Left forelimb (tissue), 1 donor: ENCODE measurements around the gene TRMT11.
"Not testable (repeated sequence)": the region's sequence is repeated elsewhere in the genome, so short reads cannot be mapped to it uniquely, and the experiment has no call there.

Source experiments
- DNase-seq: peaks from one replicate; pipeline ENCODE4 v3.0.0-alpha.2; 2018; ENCODE audit warnings: low spot score

The TRMT11 gene

DNA sequence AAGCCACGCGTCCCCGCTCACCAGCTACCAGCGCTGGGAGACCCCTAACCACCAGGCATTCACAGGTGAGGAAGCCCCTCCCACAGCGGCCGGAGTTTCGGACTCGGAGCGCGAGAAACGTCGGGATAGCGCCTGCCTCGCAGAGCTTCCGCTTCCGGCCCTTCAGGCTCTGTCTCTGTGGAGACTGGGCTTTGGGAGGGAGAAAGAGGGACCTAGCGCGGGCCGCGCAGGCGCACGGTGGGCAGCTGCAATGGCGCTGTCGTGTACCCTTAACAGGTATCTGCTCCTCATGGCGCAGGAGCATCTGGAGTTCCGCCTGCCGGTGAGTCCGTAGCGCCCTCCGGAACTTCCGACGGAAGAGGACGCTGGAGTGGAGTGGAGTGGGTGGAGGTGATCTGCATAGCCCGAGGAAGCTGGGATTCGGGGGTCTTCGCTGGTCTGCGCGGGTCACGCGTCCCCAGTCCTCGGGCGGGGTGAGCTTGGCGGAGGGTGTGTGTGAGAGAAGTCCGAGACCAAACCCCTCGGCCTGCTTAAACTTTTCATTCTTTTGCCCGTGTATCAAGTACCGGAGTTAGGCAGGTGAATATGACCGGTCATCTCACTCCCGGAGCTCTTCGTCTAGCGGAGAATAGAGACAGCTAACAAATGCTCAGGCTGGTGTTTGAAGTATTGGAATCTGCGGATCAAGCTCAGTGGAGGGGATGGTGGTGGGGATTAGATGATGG, at the start of gene TRMT11:
TRMT11 (plus strand) TSS at position 240 of the 725 bp plus-strand sequence; CDS start at position 251, 11 bp downstream.
- DNase-seq: peak; percentile 90

DNA sequence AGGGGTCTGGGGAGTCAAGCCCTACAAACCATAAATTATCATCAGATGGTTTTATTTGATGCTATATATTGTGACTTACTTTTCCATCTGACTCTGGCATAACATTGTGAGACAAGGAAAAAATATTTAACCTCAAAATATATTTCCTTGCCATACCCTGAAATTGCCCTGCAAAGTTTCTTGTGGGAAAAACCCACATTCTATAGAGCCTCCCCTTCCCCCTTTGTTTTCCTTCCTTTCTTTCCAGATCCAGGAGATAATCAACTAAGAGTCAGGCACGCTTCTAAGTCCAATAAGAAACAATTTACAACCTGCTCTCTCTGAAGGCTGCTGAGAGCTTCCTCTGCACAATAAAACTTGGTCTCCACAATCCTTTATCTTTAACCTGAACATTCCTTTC, 47.3 kb upstream of the TRMT11 start:
- no peak for DNase-seq

DNA sequence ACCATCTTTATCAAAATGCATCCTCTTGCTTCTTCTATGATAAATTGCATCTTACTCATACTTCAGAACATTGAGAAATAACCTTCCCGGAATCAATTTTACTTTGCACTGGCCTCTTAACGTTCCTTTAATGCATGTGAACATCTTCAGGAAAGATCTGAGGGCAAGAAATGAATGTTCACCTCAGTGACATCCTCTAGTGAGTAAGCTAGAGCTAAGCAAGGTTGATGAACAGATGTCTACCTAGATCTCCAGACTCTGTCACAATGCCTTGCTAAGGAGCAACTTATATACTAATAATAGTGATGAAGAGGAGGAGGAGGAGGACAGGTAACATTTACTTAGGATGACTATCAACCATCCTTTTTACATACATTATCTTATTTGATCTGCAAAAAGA, 46.5 kb upstream of the TRMT11 start:
- no peak for DNase-seq

DNA sequence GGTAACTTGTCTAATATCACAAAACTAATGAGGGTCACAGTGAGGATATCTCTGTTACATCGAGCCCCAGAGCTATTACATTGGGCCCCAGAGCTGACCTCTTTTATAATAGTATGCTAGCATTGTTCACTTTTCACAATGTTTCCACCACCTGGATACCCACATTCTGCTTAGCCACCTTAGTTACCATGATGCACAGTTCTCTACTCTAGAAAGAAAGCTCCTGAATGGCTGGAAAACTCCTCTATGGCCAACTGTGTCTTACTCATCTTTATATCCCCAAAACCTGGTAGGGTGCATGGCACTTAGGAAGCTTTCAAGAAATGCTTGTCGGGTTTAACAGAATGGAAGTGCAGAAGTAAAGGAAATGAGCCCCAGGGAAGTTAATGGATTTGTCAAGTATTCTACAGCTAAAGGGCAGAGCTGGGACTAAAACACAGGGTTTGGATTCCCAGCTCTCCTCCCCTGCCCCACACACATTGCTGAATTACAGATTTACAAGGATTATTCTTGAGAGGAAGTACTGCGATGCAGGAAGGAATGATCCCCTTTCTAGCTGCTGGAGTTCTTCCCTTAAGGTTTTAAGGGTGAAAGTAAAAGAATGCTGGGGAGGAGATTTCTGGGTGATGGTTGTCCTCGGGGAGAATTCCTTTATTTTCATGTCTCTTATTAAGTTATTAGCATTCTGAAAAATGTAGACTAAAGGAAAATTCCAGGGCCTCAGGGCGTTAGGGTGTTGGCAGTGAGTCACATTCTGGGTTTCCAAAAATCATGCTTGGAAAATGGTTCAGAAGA, 45.9 kb upstream of the TRMT11 start:
- no peak for DNase-seq

DNA sequence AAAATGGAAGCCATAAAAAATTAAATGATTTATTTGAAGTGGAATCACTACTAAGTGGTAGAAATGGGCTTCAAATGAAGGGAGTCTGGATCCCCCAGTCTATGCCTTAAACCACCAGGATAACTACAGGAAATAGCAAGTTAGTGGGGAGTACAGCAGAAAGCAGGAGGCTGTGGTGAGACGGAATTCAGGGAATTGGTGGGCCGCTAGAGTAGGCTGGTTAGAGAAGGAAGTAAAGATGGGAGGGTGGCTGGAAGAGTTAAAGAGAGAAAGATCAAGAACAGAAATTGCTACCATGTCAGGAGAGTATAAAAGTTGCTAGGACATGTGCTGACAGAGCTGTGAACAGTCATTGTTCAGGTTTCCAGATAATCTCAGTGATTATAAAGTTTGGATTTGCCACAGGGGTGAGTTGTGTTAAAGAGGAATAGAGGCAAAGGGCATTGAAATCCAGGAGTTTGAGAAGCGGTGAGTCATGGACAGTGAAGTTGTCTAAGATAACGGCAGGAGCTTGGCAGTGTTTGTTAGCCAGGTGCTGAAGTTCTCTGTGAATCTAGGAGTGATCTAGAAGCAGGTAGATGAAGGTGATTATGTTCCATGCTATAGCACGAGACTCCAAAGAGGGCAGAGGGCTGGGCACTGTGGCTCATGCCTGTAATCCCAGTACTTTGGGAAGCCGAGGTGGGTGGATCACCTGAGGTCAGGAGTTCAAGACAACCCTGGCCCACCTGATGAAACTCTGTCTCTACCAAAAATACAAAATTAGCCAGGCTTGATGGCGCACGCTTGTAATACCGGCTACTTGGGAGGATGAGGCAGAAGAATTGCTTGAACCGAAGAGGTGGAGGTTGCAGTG, 43.4 kb upstream of the TRMT11 start:
- DNase-seq: no peak

DNA sequence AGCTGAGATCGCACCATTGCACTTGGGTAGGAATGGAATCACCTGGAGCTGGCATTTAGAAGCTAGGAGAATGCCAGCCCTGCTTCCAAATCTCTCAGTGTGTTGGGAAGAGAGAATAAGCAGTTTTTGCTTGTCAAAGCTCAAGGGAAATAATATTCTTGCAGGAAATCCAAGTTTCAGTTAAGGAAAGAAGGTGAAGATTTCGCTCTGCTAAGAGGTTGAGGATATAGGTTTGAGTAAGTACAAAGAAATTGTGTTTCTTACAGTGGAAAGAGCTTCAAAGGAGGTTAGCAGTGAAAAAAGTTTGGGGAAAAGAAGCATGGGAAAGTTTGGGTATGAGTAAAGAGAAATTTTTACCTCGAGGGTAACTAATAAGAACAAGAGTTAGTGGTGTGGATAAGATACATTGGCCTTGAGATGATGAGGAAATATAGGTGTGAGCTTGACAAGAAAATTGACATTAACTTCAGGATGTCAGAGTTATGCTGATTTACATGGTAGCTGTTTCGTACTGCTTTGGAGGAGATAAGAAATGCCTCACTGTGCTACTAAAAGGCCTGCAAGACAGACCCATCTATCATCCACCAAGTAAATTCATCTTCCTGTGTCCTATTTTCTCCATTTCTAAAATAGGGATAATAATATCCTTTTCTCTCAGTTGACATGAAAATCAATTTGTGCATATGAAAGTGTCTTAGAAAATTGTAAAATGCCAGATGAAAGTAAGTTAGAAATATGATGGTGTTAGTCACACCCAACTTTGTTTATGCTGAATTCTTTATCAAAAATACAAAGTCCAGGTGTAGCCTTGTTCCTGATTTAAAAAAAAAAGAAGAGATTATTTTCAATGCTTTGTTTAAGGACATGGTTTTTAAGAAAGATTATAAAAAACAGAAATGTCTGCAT, 42.6 kb upstream of the TRMT11 start:
- no peak for DNase-seq

DNA sequence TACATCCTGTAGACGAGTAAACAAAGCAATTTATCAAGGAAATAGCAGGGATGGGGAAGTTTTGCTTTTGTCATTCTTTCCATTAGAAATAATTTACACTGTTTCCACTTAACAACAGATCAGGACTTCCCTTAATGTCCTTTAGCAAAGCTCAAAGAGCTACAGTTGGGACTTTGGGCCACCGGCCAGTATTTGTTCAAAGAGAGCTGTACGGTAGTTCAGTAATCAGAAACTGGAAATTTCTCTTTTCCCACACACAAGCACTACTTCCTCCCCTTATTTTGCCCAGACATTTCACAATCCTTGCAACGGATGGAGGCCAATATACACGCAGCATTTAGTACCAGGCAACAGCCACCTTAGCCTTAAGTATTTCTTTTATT, 41.9 kb upstream of the TRMT11 start:
- DNase-seq: no peak

DNA sequence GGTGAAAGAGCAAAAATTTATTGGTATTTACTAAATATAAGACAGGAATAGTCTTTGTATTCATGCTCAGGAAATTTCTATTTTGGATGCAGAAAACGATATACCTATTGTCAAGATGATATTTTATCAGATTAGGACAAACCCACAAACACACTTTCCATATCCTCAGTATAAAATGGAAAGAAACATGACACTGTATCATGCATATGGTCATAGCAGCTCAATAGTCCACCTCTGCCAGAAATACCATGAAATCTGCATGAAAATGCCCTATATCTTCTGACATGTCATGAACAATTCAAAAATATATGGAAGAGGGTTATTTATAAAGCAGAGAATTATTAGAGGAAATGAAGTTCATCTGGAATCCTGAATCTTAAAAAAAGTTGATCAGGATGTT, 41.4 kb upstream of the TRMT11 start:
- DNase-seq: no peak

DNA sequence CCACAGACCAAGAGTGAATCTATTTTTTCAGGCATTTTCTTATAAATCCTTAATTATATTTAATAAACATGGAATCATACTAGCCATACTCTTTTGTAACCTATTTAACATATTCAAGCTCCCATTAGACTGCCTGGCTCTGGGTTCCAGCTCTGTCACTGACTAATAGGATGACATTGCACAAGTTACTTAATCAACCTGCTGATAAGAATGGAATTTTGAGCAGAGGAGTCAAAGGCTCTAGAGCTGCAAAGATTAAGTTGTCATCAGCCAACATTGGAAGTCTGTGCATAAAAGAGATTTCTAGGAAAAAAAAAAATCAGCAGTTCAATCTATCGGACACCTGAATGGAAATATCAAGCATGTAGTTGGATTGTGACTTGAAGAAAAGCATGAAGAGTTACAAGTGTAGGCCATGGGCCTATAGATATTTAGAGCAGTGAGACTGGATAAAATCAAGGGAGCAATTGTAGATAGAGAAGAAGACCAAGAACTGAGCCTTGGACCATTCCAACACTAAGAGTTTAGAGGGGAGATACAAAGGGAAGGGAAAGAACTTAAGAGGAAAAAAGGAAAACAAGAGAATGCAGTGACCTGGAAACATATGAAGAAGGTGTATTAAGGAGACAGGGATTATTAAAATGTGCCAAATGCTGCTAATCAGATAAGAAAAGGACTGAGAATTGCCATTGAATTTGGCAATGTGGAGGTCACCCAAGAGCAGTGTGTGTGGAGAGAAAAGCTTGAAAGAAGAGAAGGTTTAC, 40.8 kb upstream of the TRMT11 start:
- DNase-seq: no peak

DNA sequence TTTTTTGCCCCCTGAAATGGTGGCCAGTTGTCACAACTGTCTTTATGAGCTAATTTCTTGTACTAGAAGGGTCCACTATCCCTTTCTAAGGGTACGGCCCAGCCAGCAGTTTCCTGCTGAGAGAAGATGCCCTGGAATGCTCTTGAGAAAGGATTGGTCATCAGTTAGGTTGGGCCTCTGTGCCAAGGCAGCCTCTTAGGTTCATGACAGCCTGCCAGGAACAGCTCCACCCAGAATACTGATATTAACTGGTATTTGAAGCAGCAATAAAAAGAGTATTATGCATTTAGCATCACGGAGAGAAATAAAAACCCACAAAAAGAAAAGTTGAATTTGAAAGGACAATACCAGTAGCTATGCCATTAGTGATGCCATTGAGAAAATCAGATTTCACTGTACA, 38.7 kb upstream of the TRMT11 start:
- no peak for DNase-seq

DNA sequence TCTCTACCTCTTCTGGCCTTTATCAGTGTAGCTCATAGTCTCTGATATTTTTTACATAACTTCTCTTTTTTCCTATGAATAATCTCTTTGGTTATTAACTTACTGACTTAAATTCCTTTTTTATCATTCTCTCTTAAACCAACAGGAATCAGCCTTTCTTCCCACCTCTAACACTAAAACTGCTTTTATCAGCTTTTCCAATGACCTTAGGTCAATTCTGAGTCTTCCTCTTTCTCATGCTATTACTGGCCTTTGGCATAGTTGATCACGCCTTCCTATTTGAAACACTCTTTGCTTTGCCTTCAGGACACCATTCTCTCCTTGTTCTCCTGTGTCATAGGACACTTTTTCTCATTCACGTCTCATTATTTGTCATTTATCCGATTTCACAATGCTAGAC, 37.9 kb upstream of the TRMT11 start:
- DNase-seq: no peak

DNA sequence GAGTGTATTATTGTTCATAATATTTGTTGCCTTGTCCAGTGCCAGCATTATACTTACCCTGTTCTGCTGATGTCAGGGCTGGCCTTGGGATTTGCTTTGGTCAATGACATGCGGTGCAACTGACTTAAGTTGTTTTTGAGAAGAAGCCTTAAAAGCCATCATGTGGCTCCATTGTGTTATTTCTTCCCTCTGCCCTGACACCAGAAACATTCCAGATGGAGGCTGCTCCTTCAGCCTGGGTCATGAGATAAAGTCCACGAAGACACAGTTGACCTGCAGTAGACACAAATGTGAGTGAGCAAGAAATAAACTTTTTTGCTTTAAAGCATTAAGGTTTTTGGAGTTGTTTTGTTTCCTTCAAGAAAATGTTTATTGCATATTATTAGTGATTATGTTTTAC, 37.3 kb upstream of the TRMT11 start:
- DNase-seq: no peak

DNA sequence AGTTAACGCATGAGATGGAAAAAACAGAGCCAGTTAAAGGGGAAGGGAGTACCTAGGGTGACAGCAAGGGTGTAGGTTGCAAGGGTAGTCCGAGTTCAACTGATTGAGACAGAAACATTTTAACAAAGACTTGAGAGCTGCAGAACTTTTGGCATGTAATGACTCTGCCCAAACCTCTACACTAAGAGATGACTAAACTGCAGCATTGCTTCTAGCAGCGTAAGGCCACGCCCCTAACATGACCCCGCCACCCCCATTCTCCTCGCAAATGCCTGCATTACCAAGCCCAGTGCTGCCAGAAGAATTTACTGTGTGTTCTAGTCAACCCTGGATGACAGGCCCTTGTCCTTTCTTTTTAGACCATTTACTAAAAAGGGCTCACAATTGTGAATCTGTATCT, 36.0 kb upstream of the TRMT11 start:
- no peak for DNase-seq

DNA sequence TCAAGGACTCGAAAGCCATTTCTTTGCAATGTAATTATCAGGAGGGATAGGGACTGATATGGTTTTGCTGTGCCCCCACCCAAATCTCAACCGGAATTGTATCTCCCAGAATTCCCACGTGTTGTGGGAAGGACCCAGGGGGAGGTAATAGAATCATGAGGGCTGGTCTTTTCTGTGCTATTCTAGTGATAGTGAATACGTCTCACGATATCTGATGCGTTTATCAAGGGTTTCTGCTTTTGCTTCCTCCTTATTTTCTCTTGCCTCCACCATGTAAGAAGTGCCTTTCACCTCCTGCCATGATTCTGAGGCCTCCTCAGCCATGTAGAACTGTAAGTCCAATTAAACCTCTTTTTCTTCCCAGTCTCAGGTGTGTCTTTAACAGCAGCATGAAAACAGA, 35.6 kb upstream of the TRMT11 start:
- DNase-seq: not testable (repeated sequence)

DNA sequence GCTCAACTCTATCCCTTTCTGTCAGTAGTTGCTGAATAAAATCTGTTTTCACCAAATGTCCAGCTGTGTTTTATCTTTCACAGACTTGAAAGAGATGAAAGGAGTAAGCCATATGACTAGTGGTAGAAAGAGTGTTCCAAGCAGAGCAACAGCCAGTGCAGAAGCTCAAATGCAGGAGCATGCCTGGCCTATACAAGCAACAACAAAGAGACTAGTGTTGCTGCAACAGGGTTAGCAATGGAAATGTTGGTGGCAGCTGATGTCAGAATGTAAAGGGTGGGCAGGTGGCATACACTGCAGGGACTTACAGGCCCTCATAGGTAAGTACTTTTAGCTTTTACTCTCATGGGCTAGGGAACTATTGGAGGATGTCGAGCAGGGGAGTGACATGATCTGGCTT, 35.0 kb upstream of the TRMT11 start:
- DNase-seq: no peak

DNA sequence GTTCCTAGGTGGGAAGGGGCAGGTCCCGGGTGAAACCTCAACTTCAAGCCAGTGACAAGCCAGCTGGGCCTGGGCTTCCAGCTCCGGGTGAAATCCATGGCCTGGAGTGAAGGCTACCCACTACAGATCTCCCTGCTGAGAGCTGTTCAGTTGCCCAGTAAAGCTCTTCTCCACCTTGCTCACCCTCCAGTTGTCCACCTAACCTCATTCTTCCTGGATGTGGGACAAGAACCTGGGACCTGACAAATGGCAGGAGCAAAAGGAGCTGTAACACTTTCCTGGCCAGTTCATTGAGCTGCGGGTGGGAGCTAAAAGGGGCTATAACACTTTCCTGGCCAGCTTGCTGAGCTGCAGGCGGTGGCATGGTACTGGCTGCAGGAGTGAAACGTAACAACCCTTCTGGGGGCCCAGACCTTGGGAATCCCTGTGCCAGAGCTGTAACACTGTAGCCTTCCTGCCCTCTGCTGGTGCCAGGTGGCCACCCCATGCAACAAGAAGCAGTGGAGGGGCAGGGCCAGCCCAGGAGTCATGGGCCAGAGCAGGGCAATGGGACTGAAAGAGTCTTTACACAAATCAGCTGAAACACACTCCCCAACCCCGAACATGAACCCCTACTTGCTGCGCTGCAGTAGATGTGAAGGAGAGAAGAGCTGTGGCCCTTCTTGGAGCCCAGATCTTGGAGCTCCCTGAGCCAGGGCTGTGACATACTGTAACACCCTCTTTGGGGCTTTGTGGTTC, 33.4 kb upstream of the TRMT11 start:
- DNase-seq: no peak

DNA sequence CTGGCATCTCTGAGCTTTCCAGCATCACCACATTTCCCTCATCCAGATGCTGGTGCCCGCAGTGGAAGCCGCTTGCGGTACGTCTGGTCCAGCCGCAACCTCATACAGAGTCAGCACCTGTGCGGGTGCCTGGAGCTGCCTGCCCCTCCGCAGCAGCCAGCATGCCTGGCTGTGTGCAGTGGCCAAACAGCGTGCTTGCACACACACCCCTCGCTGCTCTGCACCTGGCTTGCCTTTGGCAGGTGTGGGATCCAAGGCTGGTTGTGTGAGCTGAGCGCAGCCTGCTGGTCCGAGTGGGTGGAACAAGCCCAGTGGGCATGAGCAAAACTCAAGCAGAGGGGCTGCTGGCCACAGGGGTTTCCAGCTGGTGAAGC, 32.9 kb upstream of the TRMT11 start:
- DNase-seq: no peak

DNA sequence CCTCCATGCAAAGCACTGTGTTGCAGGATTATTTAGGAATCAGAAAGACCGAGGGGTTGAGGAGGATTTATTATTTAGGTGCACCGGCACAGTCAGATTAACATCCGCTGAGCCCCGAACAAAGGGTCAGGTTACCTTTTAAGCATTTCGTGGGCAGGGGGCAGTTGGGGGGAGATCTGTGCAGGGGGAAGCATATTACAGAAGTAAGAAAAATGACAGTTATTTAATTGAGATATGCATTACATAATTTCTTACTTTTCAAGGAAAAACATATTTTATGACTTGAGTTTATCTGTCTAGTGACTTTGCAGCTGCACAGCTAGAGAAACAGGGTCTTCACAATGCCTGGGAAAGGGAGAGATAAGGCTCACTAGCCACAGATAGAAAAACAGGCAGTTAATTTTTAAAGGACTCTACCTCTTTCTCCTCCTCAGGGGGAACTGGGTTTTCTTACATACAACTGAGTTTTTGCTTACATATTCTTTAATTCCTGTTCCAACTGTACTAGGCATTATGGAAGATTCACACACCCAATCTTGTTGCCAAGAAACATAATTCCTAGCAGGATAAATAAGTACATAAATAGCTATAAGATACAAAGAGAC, 31.5 kb upstream of the TRMT11 start:
- no peak for DNase-seq

DNA sequence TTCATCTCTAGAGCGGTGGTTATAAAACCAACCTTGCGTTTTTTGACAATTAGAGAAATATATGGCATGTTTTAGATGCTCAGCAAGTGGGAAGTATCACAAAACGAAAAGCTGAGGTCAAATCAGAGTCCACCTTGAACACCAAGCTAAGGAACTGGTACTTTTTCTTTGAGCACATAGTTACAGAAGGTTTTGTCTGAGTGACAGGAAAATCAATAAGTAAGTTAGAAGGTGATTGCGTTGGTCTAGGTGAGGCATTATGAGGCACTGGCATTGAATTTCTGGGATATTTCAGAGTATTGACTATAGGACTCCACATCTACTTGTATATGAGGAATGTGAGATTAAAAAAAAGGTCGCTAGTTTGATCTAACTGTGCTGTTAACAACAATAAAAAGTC, 30.4 kb upstream of the TRMT11 start:
- no peak for DNase-seq
